Right hindlimb (tissue), 1 donor: ENCODE data around the gene FRMPD4.

Source experiments
- DNase-seq: peaks from one replicate; pipeline ENCODE4 v3.0.0-alpha.2; 2018

FRMPD4 gene

DNA sequence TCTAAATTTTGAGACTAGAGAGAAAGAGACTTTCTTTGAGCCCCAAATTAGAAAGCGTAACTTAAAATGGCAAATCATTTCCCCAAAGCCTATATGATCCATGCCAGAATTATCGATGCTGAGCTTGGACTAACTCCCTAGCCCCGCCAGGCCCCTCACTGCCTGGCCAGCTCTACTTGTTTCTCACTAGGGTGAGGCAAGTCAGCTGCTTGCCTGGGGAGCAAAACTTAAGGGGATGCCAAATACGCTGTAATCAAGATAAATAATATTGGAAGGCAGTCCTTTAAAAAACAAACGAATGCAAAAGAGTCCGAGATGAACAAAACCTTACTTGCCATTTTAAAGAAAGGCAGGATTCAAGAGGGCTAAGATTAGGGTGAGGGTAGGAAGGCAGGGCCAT is 236.0 kb downstream of the FRMPD4 start:
- DNase-seq: no peak

DNA sequence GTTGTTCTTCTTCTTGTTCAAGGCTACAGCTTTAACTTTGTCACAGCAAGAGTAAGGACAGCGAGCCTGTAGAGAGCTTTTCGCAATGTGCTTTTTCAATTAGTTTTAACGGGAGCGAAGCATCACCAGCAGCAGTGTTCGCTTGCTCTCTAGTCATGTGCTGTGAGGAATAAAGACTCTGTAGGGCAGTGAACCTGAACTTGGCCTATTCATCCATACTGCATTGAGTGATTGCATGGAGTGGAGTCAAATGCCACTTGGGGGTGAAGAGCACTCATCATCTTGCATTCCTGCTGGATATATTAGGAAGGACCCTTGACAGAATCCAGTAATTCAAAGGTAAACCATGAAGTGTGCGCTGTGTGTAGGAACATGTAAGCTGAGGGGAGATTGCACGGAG is 240.0 kb downstream of the FRMPD4 start:
- no peak for DNase-seq

DNA sequence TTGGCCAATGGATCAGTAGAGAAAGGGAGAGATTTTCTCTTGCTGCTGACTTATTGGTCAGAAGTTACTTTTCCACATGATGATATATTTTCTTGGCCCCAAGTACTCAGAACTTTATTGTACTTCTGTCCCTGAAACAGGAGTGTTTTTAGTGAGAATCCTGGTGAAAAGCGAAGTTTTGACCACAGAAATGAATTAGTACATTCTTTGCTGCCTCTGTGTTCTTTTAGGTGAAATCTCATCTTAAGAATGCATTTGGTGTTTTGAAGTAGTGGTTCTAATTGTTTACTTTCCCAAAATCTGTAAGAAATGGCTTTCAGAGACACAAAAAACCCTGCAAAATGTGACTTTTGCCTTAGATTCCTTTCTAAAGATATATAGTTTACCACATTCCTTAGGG is 240.4 kb downstream of the FRMPD4 start:
- no peak for DNase-seq

DNA sequence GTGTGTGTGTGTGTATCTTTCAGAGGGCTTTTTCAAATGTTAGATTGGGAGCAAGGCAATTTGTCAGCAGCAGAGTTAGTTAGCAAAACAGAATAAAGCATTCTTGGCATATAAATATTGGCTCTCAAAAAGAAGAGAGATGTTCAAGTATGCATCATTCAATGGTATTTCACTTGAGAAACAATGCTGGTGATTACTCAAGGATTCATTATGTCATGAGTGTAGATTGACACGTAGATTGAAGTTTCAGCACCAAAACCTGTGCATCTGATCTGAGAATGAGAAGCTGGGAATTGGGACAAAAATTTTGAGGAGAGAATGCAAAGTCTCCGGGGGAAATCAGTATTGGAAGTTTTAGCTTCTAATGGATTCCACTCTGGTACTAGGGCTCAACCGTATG is 241.4 kb downstream of the FRMPD4 start:
- DNase-seq: no peak

DNA sequence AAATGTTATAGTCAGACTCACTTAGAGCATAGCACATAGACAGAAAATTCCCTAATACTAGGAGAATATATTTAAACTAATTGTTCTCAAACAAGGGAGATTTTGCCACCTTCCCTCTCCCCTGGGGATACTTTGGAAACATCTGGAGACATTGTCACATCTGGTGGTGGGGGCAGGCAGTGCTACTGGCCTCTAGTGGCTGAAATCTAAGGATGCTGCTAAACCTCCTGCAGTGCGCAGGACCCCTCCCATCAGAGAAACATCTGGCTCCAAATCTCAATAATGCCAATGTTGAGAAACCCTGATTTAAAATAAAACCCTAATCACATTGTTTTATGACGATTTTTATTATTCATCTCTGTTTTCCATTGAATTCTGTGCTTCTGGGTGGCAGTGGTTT is 244.9 kb downstream of the FRMPD4 start:
- DNase-seq: no peak

DNA sequence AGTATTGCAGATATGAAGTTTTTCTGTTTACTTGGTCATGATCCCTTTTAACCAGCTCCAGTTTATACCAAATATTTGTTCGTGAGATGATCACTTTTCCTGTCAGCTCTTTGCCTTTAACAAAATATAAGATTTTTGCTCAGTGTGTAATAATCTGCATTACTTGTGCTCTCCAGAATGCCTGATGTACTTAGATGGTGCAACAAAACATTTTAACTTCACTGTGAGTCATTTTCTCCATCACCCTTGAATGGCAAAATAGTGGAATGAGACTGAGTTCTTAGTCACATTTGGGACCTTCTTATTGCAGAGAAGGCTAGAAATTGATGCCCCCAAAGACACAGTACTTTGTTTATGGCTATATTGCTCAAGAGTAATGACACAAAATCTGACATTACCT is 252.0 kb downstream of the FRMPD4 start:
- no peak for DNase-seq

DNA sequence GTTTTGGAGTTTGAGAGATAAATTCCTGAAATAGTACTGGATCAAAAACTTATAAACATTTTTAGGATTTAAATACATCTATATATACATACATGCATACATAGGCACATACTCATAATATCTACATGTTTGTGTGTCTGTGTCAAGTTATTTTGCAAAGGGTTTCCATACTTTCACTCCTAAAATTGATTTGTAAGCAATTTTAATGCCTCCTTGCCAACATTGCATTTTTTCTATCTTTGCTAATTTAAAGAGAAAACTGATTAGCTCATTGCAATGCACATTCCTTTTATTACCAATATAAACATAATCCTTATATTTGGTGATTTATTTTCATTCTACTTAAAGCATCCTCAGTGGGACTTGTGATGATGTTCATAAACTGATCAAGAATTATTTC is 258.3 kb downstream of the FRMPD4 start:
- DNase-seq: no peak

DNA sequence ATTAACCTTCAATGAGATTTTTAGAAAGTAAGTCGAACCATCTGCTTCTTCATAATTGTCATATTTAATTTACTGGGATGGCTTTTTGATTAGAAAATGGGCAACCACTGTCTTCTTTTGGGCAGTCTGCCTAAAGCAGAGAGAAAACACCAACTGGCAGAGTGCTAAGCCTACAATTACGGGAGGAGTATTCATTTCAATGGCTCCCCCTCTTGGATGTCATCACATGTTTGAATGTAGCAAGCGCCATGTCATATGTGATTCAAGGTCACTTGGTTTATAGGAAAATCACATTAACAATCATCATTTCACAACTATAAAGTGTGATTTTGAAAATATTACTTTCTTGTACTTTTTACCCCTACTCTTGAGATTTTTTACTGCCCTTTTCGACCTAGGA is 261.9 kb downstream of the FRMPD4 start:
- DNase-seq: no peak

DNA sequence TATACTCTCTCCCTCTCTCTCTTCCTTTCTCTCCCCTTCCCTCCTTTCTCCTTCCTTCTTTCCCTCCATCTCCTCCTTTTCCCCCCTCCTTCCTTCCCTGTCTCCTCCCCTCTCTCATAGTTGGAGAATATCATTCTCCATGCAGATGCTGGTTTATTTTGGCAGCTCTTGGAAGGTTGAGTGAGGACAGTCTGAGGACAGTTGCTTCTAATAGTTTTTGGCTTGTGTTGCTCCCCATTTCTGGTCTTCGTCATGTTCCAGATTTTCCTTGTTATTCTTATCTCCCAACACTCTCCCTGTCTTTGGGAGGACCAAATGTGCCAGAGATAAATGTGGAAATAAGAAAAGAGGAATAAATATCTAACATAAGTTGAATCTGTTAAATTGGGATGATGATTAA is 263.0 kb downstream of the FRMPD4 start:
- no peak for DNase-seq

DNA sequence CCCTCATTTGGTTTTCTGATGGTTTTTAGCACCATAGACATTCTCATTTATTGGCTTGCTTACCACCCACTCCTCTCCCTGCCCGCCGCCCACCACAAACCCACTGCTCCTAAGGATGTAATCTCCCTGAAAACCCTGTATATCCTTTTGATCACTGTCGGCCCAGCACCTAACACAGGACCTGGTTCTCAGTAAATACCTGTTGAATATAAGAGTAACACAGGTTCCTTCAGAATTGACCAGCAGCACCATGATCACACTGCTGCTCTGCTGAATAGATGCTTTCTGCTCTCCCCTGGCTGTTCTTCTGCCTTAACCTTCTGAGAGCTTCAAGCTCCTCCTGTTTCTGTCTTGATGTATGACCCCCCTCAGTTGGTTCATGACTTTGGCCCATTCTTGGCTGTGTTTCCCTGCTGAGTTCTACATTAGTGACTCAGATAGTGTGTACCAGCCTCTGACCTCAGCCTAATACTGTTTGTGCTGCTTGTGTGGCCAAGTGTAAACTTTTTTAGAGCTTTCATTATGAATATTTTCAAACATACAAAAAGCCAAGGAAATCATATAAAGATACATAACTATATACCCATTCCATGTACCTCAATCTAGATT is 265.3 kb downstream of the FRMPD4 start:
- DNase-seq: no peak

DNA sequence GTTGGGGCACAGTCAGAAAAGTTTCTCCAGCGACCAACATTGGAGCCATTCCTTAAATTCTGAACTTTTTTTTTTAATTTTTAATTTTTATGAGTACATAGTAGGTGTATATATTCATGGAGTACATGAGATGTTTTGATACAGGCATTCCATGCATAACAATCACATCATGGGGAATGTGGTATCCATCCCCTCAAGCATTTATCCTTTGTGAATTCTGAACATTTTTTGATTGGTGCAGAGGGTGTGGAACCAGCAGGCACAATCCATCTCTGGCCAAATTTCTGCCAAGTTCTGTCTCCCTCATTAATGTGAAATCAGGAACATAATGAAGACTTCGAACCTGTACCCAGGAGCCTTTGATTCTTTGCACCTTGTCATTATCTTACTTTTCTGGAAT is 267.0 kb downstream of the FRMPD4 start:
- no peak for DNase-seq

DNA sequence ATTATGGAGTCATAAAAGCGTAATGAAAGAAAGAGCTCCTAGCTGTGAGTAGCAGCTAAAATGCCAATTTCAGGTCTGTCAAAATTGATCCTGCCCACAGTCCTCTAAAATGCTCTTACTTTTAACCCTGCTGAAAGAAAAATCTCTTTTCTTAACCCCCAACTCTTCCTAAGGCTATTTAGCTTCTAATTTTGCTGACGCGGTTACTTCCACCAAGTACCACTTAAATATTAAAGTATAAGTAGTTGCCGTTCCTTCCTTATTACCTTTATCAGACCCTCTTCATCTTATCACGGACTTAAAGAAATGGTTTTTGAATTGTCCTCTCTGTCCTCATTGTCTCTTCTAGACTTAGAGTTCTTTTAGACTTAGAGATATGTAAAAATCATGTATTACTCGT is 272.2 kb downstream of the FRMPD4 start:
- no peak for DNase-seq

DNA sequence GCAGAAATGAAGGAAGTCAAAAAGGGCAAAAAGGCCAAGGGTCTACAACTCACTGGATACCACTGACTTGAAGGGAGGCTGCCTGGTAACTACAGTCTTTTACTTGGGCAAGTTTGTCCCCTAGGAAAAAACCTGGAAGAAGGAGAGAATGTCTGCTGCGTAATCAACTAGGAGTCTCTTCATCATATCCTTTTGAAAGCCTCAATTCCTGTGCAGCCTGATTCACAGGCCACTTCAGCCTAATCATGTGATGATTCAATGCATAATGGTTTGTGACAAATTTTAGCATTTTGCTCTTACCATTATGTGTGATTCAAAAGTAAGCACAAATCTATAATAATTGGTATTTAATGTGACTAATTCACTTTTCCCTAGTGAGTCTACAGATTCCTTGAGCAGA is 273.6 kb downstream of the FRMPD4 start:
- DNase-seq: no peak

DNA sequence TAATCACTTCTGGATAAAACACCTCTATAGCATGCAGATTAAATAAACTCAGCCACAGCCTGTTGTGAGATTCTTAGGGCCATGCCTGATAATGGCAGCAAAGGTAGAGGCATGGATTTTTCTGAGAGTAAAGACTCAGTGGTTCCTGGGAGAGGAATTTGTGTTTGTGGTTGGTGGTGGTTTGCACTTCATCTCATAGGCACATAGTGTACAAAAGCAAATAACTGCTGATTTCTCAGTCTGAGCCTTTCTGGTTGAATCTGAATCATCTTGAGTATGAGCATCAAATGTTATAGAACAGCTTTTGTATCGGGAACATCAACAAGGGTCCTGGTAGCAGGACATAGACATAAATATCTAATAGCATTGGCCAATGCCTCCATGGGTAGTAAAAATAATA is 274.3 kb downstream of the FRMPD4 start:
- DNase-seq: no peak

DNA sequence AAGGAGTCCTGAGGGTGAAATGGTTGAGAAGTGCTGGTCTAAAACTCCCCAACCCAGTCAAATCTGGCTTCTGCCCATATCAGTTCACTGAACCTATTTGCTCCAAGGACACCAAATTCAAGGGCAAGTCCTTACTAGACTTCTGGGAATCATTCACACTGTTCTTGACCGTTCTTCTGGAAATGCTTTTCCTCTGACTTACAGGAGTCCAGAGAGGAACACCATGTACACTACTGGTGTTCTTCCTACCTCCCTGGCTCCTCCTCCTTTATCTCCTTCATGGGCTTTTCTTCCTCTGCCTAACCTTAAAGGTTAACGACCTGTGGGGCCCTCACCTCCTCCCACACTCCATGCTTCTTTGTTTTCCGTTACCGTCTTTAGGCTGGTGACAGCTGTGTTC is 281.3 kb downstream of the FRMPD4 start:
- no peak for DNase-seq

DNA sequence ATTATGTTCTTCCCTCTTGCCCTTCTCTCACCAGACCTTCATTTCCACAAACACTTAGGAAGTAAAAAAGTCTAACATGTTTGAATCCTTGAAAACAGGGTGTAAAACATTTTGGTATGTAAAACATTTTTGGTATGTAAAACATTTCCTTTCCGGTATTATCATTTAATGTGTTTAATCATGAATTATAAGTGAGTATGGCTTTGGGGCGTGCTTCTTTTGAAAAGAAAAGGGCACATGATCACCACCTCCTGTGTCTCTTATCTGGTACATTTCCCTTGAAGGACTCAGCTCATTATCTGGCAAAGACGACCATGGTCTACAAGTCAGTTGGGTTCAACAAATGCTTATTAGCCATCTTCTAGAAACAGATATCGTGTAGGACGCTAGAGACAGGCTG is 283.6 kb downstream of the FRMPD4 start:
- no peak for DNase-seq

DNA sequence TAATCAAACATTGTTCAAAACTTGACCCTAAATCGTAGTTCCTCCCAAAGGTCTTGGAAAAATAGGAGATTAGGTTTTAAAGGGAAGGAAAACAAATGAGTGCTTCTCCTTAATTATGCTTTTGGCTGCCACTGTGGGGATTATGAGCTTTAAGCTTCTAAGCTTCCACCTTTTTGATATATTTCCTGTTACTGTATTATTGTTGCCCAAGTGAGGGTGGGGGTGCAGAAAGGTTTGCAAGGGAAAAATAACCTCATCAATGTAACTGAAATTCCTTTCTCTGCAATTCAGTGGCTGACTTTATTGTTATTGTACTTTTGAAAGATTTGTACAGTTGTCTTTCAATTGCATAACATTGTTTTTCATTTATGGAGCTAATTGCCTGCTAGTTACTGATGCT is 285.1 kb downstream of the FRMPD4 start:
- DNase-seq: no peak

DNA sequence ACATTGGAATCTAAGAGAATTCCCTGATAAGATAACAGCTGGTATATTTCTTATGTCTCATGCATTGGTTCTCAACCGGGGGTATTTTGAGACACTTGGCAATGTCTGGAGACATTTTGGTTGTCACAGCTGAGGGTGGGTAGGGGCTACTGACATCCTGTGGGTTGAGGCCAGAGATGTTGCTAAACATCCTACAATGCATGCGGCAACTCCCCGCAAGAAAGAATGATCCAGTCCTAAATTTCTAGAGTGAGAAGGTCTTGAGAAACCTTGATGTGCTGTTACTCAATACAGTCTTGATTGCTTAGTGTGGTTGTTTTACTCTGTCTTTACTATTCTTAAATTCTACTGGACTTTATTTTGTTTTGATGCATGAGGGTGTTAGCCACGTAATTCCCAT is 287.2 kb downstream of the FRMPD4 start:
- no peak for DNase-seq

DNA sequence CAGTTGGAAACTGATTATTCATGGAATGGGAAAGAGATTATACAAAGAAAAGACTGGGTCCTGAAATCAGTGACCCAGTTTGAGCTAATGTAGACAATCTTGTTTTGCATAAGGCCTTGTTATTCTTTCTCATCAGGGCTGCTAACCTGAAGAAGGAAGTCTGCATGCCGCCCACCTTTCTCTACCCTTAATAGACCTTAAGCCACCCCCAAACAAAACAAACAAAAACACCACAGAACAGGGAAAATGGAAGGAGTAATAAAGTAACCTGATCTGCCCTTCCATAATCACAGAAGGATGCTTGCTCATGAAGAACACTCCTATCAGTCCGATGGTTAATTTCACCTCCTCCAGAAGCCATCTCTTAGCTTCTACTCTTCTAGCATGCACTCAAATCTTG is 288.1 kb downstream of the FRMPD4 start:
- no peak for DNase-seq

DNA sequence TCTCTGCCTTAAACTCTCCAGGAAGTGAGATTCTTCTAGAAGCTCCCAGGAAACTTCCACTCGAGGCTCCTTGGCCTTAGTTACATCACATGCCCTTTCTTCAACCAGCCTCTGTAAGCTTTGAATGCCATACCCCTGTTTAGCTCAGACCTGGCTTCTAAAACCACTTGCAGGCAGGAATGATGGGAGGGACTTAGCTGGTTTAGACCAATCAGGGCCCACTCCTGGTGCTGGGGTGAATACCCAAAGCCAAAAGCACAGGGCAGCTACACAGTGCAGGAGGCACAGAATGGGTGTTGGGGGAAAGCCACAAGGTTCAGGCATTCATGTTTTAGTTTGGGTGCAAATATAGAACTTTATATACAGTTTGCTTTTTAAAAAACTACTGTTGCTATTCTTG is 296.2 kb downstream of the FRMPD4 start:
- no peak for DNase-seq

DNA sequence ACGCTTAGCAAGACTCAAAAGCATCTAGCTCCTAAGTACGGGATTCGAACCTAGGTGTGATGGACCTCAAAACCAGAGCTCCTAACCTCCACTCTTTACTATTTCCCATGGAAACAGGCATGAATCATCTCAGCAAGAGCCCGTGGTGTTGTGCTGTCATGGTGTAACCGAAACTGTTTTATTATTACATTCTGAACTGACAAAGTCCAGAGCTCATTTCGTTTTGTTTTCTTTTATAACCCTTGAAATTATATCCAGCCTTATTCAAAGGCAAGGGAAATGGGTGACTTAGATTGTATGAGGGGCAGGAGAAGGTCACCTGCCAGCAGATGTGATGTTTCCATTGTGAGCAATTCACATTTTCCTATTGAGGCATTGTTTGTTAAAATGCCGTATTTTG is 301.1 kb downstream of the FRMPD4 start:
- no peak for DNase-seq

DNA sequence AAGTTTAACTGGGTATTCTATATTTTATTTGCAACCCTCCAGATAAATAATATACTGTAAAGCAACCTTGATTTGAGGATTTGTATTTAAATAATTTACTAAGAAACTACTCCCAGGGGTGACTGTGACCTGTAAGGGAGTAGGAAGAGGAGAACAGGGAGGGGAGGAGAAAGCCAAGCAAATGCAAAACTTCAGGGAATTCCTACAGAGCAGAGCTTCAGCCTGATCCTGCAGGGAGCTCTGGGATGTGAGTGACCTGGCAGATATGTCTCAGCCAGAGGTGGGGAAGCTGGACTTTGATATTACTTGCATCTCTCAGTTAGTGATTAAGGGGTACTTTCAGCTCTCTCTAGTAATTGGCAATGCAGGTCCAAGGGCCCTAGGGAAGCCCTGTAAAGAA is 302.0 kb downstream of the FRMPD4 start:
- DNase-seq: no peak

DNA sequence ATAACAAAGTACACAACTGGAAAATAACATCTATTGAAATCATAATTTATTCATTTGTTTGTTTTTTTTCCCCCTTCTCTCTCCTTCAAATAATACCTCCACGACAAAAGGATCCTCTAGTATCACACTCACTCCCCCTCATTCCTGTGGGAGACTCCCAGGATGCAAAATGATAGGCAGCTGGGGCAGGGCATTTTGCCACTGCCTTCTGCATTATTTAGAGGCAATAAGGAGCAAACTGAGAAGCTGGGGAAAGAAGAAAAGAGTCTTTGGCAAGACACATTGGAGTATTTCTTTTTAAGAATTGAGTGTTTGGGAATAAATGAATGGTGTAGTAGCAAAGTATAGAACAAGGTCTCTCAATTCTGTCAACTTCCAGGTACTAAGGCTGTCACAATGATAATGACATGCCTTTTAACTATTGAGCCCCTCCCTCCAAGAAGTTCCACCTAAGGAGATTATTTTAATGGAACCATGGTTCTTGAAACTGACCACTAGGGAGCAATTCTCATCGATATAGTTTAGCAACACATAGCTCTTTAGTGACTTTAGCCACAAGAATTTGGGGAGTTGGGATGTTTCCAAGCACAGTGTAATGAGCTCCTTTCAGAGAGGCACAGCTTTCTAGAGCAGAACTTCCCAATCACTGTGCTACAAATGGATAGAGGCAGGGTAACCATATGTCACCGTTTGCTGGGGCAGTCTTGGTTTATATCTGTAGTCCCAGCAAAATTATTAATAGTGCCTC is 303.3 kb downstream of the FRMPD4 start:
- no peak for DNase-seq

DNA sequence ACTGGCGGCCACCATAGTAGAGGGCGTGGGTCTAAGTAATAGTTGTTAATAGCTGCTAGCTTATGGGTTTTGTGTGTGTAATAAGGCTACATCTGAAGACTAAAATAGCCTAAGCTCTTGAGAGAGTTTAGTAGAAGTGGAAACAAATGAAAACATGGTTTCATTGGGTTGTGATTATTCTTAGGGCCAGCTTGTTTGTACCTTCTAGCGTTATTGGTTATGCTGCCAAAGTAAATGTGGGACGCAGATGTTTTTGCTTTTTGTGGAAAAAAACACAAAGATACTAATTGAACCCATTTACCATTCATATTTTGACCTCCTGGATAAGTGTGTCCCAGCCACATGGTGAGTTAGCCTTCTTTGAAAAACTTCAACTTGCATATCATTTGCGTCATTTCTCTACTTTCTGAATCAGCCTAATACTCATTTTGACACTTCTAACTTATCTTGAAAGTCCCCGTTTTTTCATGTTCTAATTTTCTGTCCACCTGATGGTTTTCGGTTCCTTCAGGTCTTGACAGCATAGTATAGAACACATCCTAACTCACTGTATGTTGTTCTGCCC is 305.3 kb downstream of the FRMPD4 start:
- no peak for DNase-seq
